Measurements from ENCODE around the gene SNX32.

DNA sequence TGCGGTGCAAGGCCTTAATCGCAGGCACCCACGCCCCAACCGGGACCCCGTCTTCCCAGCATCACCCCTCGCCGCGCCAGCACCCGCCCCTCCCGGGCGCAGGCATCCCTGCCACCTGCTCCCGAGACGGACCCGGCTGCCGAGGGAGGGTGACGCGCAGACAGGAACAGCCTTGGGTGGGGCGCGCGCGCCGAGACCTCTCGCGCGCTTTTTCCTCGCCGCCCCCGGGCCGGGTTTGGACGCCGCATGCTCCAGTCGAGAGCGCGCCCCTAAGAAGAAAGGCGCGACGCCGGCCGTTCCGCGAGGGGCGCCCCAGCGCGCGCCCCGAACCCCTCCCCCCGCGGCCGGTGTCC lies 23.7 kb downstream of the SNX32 start:
- TF ChIP-seq, protein P1, sequence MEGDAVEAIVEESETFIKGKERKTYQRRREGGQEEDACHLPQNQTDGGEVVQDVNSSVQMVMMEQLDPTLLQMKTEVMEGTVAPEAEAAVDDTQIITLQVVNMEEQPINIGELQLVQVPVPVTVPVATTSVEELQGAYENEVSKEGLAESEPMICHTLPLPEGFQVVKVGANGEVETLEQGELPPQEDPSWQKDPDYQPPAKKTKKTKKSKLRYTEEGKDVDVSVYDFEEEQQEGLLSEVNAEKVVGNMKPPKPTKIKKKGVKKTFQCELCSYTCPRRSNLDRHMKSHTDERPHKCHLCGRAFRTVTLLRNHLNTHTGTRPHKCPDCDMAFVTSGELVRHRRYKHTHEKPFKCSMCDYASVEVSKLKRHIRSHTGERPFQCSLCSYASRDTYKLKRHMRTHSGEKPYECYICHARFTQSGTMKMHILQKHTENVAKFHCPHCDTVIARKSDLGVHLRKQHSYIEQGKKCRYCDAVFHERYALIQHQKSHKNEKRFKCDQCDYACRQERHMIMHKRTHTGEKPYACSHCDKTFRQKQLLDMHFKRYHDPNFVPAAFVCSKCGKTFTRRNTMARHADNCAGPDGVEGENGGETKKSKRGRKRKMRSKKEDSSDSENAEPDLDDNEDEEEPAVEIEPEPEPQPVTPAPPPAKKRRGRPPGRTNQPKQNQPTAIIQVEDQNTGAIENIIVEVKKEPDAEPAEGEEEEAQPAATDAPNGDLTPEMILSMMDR (IDR thresholded peaks at IDR 0.05; ENCODE audit: low read depth, low read length): no peak
- no peak for TF ChIP-seq EZH2phosphoT487 (IDR thresholded peaks at IDR 0.05; ENCODE audit: low read depth)

Data from OCI-LY3 (cell line).